HG03039 (cell line): Measurements from ENCODE around the gene CARD8.
"Not testable (repeated sequence)": the region's sequence is repeated elsewhere in the genome, so short reads cannot be mapped to it uniquely, and the experiment has no call there.

Experiments used
- ATAC-seq: cut with Tn5 transposase; IDR thresholded peaks from one replicate; pipeline ENCODE4 v1.9.1; 2021; ENCODE audit warnings: mild to moderate bottlenecking, moderate library complexity; ENCODE audit not compliant: unreplicated experiment

The CARD8 gene, protein sequence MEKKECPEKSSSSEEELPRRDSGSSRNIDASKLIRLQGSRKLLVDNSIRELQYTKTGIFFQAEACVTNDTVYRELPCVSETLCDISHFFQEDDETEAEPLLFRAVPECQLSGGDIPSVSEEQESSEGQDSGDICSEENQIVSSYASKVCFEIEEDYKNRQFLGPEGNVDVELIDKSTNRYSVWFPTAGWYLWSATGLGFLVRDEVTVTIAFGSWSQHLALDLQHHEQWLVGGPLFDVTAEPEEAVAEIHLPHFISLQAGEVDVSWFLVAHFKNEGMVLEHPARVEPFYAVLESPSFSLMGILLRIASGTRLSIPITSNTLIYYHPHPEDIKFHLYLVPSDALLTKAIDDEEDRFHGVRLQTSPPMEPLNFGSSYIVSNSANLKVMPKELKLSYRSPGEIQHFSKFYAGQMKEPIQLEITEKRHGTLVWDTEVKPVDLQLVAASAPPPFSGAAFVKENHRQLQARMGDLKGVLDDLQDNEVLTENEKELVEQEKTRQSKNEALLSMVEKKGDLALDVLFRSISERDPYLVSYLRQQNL

DNA sequence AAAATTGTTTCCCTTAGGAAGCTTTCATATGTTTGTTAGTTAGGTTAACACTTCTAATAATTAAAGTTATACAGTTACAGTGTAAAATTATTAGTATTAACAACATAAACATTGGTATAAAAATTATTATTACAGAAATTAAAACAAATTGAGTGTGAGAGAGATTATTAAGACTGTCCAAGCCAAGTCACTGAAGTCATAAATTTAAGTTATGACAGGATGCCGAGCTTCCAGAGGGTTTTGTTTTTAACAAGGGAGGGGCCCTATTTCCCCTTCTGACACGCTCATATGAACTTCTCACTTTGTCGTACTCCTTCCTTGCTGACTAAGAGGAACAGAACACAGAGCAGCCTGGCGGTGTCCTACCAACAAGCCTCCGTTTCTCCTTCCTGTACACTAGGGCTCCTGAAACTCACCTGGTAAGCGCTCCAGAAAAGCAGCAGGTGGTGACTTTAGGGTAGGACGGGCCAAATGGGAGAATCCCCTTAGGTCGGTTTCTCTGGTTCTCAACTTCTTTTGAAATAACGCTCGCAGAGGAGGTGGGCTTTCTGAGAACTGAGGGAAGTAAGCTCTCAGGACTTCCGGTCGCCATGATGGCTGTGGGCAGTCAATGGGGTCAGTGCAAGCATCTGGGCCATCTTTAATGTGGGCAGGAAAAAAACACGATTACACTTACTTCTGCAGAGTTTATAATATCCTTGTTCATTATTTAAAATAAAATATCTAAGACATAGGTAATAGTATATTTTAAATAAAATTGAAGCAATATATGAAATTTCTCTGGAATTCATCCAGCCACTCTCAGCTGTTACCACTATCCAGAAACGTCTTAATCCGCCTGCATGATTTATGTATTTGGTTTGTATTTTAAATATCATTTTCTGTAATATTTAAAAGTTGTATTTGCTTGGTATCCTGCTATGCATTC lies at the start of gene CARD8:
CARD8 (minus strand) TSS at position 537 of the 928 bp plus-strand sequence. CDS start 14,892 bp downstream, outside the sequence.
- ATAC-seq, result peak; percentile 43

- no peak for ATAC-seq
These were observed 48.2 kb upstream of the CARD8 start for GRCh38 chr19:48303866-48304265.

GRCh38 chr19:48303367-48303766 lies 47.7 kb upstream of the CARD8 start:
- no peak for ATAC-seq

DNA sequence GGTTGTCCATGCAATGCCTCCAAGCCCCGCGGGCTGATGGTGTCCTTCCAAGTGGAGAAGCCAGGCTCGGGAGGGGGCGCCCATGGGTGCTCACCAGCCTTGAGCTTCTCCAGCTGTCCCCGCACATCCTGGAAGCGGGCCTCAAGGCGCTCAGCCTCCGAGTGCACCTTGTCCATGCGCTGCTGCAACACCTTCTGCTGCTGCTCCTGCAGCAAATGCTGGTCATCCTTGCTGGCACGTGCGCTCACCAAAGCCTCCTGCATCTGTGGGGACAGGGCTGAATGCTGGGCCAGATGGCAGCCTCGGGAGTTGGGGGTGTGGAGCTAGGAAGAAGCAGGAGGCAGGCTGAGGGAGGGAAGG lies 46.9 kb upstream of the CARD8 start:
- no peak for ATAC-seq

DNA sequence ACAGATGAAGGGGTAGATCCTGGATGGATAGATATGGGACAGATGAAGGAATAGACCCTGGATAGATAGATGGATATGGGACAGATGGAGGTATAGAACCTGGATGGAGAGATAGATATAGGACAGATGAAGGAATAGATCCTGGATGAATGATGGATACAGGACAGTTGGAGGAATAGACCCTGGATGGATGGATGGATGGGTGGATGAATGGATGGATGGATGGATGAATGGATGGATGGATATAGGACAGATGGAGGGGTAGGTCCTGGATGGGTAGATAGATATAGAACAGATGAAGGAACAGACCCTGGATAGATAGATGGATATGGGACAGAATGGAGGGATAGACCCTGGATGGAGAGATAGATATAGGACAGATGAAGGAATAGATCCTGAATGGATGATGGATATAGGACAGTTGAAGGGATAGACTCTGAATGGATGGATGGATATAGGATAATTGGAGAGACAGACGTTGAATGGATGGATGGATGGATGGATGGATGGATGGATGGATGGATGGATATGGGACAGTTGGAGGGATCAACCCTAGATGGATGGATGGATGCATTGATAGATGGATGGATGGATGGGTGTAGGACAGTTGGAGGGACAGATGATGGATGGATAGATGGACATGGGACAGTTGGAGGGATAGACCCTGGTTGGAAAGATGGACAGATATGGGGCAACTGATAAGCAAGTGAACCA lies 46.3 kb upstream of the CARD8 start:
- no peak for ATAC-seq

GRCh38 chr19:48297975-48298374 lies 42.3 kb upstream of the CARD8 start:
- ATAC-seq, result no peak

GRCh38 chr19:48296963-48297734 lies 41.4 kb upstream of the CARD8 start:
- no peak for ATAC-seq

GRCh38 chr19:48295458-48295857 lies 39.7 kb upstream of the CARD8 start:
- ATAC-seq, result no peak

DNA sequence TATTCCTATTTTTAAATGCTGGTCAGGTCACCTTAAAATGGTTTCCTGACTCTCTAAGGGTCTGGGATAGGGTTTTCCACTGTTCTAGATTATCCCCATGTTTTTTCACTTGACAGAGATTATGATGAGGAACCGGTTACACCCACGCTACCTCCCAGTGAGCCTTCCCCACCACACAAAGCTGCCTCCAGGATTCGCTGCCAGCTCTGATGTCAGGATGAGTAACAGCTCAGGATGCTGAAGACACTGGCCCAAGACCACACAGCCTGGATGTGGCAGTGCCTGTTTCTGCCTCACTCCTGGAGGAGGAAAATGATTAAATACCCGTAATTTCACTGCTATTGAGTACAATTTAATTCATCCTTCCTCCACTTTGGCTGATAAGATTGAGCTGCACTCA lies 37.1 kb upstream of the CARD8 start:
- no peak for ATAC-seq

DNA sequence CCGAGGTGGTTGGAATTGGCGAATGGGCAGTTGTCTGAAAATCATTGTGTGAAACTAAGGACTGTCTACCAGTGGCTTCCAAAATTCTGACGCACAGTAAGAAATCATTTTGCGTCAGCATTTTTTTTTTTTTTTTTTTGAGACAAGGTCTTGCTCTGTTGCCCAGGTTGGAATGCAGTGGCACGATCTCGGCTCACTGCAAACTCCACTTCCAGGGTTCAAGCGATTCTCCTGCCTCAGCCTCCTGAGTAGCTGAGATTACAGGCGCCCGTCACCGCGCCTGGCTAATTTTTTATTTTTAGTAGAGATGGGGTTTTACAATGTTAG lies 35.7 kb upstream of the CARD8 start:
- ATAC-seq, result not testable (repeated sequence)

GRCh38 chr19:48290771-48291488 lies 35.2 kb upstream of the CARD8 start:
- no peak for ATAC-seq

- no peak for ATAC-seq
These were observed 34.7 kb upstream of the CARD8 start for GRCh38 chr19:48290401-48290770.

- ATAC-seq, result no peak
These were observed 32.0 kb upstream of the CARD8 start for GRCh38 chr19:48287748-48288147.

GRCh38 chr19:48284896-48285295 lies 29.2 kb upstream of the CARD8 start:
- ATAC-seq, result no peak

DNA sequence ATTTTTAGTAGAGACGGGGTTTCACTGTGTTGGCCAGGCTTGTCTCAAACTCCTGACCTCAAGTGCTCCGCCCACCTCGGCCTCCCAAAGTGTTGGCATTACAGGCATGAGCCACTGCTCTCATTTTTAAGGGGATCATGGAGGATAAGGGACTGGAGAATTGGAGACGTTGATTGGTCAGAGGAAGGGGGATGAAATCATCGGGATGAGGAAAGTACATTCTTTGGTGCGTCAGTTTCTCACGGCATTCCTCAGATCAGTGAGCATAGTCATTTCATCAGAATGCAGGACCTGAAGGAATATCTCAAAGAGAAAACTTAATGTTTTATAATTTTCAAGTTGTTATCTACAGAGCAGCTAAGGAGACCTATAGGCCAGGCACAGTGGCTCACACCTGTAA lies 28.2 kb upstream of the CARD8 start:
- no peak for ATAC-seq

- ATAC-seq, result no peak
These were observed 24.0 kb upstream of the CARD8 start for GRCh38 chr19:48279747-48280146.

DNA sequence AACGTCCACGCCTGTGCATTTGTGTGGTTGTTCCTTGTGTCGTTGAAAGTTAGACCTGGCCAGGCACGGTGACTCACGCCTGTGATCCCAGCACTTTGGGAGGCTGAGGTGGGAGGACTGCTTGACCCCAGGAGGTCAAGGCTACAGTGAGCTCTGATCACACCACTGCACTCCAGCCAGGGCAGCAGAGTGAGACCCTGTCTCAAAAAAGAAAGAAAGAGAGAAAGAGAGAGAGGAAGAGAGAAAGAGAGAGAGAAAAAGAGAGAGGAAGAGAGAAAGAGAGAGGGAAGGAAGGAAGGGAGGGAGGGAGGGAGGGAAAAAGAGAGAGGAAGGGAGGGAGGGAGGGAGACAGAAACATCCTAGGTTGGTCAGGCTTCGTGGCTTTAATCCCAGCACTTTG lies 19.2 kb upstream of the CARD8 start:
- no peak for ATAC-seq

DNA sequence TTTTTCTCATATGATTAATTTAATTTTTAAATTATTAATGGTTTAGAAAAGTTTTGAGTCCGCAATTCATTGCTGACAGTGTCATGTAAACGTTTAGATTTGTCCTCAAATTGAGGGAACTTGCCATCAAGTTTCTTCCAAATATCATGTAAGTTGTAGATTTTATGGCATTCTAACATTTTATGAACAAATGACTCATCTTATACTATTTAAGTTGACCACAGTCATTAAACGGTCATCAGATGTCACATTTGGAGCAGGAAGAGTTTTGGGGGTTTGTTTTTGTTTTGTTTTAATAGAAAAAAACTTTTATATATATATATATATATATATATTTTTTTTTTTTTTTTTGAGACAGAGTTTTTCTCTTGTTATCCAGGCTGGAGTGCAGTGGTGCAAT lies 18.5 kb upstream of the CARD8 start:
- ATAC-seq, result no peak

DNA sequence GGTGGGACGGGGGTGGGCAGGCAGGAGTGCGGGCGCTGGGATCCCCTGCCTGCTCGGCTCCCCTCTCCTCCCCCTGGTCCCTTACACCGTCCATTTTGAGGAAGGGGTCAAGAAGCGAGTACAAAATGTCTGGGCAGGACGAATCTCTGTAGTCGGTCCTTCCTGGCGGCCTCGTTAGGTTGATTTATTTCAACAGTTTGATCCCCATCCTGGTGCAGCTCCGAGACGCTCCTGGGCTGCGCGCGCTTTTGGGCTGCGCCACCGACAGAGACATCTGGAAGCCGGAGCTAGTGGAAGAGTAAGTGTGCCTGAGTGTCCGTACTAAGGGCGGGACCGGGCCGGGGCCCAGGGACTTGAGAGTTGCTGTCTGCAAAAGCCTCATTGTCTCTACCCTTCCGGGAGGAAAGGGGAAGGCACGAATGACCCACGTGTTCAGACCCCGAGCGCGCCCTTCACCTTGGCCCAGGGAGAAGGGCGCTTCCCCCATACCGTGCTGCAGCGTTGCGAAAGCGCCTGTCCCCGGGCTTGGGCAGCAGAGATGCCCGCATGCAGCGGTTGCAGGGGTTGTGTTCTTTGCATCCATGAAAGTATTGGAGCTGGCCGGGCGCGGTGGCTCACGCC lies 15.9 kb upstream of the CARD8 start:
- no peak for ATAC-seq
